ENCODE data around the gene PLCD3. TPM values are rescaled to one million over a fixed set of nuclear protein-coding genes. Genes with fewer than 3 reads are reported as not detected.
A peak's percentile ranks its signal among the peaks of the same experiment; 100 is the strongest.

PLCD3 gene
- total and polyA plus RNA-seq, 2 of the 8 experiments (the other 6 are each of a cell fraction or from before 2014, with no cell fraction given): 26.5 to 48.1 TPM

DNA sequence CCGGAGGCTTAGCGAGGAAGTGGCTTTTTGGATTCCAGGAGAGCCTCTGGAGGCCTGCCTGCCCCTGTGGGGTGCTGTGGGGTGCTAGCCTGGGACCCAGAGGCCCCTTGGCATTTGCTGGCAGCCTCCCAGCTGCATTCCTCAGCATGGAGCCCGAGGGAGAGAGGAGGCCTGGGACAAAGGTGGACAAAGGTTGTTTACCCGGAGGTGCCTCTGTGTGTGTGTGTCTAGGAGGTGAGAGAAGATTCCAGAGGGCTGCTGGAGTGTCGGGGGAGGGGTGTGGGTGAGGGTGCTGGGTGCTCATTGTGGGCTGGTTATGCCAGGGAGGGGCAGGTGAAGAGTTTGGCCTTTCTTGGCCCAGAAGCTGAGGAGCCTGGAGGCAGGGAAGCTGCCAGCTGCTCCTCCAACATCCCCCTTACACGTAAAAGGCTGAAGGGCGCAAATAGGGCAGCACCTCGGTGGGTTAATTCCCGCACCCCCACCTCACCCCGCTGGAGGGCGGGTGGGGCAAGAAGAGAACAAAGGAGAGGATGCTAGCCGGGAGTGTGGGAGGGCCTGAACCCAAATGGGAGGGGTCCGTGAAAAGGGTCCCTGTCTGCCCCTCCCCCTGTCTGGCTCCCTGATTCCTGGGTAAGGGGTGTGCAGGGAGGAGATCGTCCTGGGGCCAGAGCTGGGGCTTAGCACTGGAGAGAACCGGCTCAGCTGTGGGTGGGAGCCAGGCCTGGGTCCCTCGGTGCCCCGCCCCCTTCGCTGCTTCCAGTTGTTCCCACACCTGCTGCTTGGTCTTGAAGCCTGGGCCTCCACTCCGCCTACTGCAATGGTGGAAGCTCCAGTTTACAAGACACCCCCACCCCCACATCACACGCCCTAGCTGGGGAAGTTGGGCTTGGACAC, 39.3 kb upstream of the PLCD3 start:
- Histone ChIP-seq H4K8ac (ENCODE audit: extremely low read depth, insufficient read depth, low read length) (peak overlapping the region; percentile 90), H3K4me3 (ENCODE audit: extremely low read depth in 1 of 4, insufficient read depth in 2 of 4, low read depth in 3 of 4, low read length in 4 of 4) (peak overlapping the region in 3 of 4 experiments; percentile 4 to 28 (median 10); a peak in 4 of 8 replicates), H2BK5ac (ENCODE audit: low read depth, low read length) (peak overlapping the region; percentile 98), H2BK12ac (ENCODE audit: low read depth, low read length) (peak overlapping the region; percentile 97), H2AK5ac (ENCODE audit: low read depth, low read length) (peak overlapping the region; percentile 92), H4K5ac (ENCODE audit: insufficient read length, low read depth, low read length) (peak overlapping the region; percentile 52), H4K91ac (replicated peaks; ENCODE audit: insufficient read length, low read length) (peak overlapping the region; percentile 92), H3K9ac (replicated peaks in 1 of 4; ENCODE audit: extremely low read depth in 1 of 4, low read depth in 3 of 4, low read length in 3 of 4) (peak overlapping the region in 2 of 4 experiments; percentile 26 to 42; a peak in 4 of 7 replicates), H3K4me2 (ENCODE audit: insufficient read depth in 1 of 2, low read depth in 2 of 2, low read length in 2 of 2) (peak overlapping the region; percentile 12 to 58), H3K79me2 (ENCODE audit: control insufficient read depth in 1 of 2, insufficient read depth in 2 of 2, low read length in 2 of 2) (no peaks in the 10 kb centered on the region), H3K36me3 (ENCODE audit: control insufficient read depth in 2 of 4, insufficient read depth in 4 of 4, low read length in 3 of 4) (peaks cover 0 to 4% (median 2%) of the 10 kb centered on the region in 4 experiments; a peak in 1 of 8 replicates), H3K18ac (ENCODE audit: extremely low read depth, low read length) (peak overlapping the region; percentile 96), H4K20me1 (replicated peaks in 1 of 2; ENCODE audit: control insufficient read depth in 1 of 2, insufficient read depth in 2 of 2, low read length in 2 of 2) (no peaks in the 10 kb centered on the region), H3K4me1 (replicated peaks in 1 of 4; ENCODE audit: control insufficient read depth in 3 of 4, insufficient read depth in 4 of 4, low read length in 3 of 4) (peaks cover 5 to 29% (median 26%) of the 10 kb centered on the region in 4 experiments), H3K4ac (replicated peaks; ENCODE audit: insufficient read length, low read depth, low read length) (peak overlapping the region; percentile 86), H3K23me2 (ENCODE audit: low read depth, low read length) (no peaks in the 10 kb centered on the region; the same call in 1 of the 2 replicates), H3K56ac (replicated peaks; ENCODE audit: insufficient read length, low read depth, low read length) (peak overlapping the region; percentile 47), H3K27me3 (replicated peaks in 1 of 4; ENCODE audit: control insufficient read depth in 3 of 4, extremely low read depth in 1 of 4, insufficient read depth in 3 of 4, low read length in 3 of 4) (no peaks in the 10 kb centered on the region), H2BK15ac (ENCODE audit: low read length) (peak overlapping the region; percentile 95), H2BK120ac (replicated peaks; ENCODE audit: low read depth, low read length) (peak overlapping the region; percentile 77), H3K9me3 (ENCODE audit: insufficient read depth in 2 of 2, low read depth in 1 of 2, low read length in 1 of 2) (no peaks in the 10 kb centered on the region), H3K27ac (ENCODE audit: low read depth, low read length) (peak overlapping the region; percentile 64), H2BK20ac (ENCODE audit: low read length) (peak overlapping the region; percentile 100; the same call in 1 of the 2 replicates), H2AFZ (ENCODE audit: low read length) (peak overlapping the region; percentile 49; the same call in 1 of the 2 replicates), H3K79me1 (ENCODE audit: low read depth, low read length) (no peaks in the 10 kb centered on the region), H3K14ac (ENCODE audit: insufficient read length) (no peak overlapping the region), H3K23ac (ENCODE audit: insufficient read length) (no peak overlapping the region)
- DNase-seq (ENCODE audit: low read depth in 1 of 2, low spot score in 2 of 2): no peak
- ChIA-PET POLR2A (ENCODE audit: partially characterized antibody) (interaction anchor here (0.8 to 26.8 kb wide), 13 partner anchors 7 to 277 kb away, joined by 3 to 1076 read pairs (median 5); partner anchors contain the start of genes HEXIM1, HEXIM2 and NMT1), CTCF (ENCODE audit: partially characterized antibody) (interaction anchor here (0.6 to 10.0 kb wide), 12 partner anchors 10 to 226 kb away, joined by 3 to 103 read pairs (median 12); partner anchors contain the start of genes ACBD4, HEXIM1 and HEXIM2)
- WGBS, 2 experiments (ENCODE audit: extremely low coverage in 1 of 2, insufficient coverage in 1 of 2, insufficient read length in 1 of 2, insufficient replicate concordance in 2 of 2, low coverage in 1 of 2, low lambda C conversion rate in 2 of 2, missing lambda C conversion rate in 1 of 2): 45% methylated on average over 17 of the region's 20 CpGs; no CpG with 5 or more reads in 1 of the 2 experiments
- no peak for FAIRE-seq
- TF ChIP-seq SRF (IDR thresholded peaks at IDR 0.05; ENCODE audit: low read depth, low read length) (no peak), ASH2L (IDR thresholded peaks at IDR 0.05; ENCODE audit: low read length) (peak; percentile 46), HDAC2 (IDR thresholded peaks at IDR 0.05; ENCODE audit: borderline replicate concordance in 1 of 2, low read depth in 2 of 2, low read length in 2 of 2) (peak in 1 of 2 experiments; percentile 25; a peak in 1 of 4 replicates), RAD21 (IDR thresholded peaks at IDR 0.05 in 1 of 2, conservative IDR thresholded peaks at IDR 0.05 in 1 of 2; ENCODE audit: low read depth in 2 of 2, low read length in 2 of 2) (no peak), SUZ12 (IDR thresholded peaks at IDR 0.05; ENCODE audit: low read length) (no peak), EP300 (IDR thresholded peaks at IDR 0.05; ENCODE audit: borderline replicate concordance in 1 of 2, low read depth in 2 of 2, low read length in 2 of 2) (no peak), FOSL1 (IDR thresholded peaks at IDR 0.05; ENCODE audit: insufficient read depth, low read depth, low read length) (no peak)
- TF ChIP-seq, protein P1, sequence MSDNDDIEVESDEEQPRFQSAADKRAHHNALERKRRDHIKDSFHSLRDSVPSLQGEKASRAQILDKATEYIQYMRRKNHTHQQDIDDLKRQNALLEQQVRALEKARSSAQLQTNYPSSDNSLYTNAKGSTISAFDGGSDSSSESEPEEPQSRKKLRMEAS (IDR thresholded peaks at IDR 0.05): peak; percentile 48; the same call in 1 of the 2 replicates
